IMR-90 (cell line): ENCODE results near the gene AGBL1. TPM values are rescaled to one million over a fixed set of nuclear protein-coding genes. Genes with fewer than 3 reads are reported as not detected.

Experiments used
- ATAC-seq: fragments of 200-7000 bp; cut with Tn5 transposase; 2 replicates; pipeline ENCODE4 v1.9.1; 2020; ENCODE audit warnings: low read depth, mild to moderate bottlenecking, moderate library complexity
- BruUV-seq: library from RNA; stranded (reverse); fragments of 400-500 nt; replicated peaks from 2 replicates; lab custom pipeline; 2021; lab: Mats Ljungman, UMichigan
- CTCF ChIA-PET: fragments of 300-600 bp; formaldehyde crosslinking; extraction: SDS; loops from one replicate; lab custom pipeline; 2021; ENCODE audit warnings: antibody characterized with exemption; lab: Yijun Ruan, JAX
- POLR2A ChIA-PET: fragments of 300-600 bp; sonication (Branson Sonifier 250); formaldehyde crosslinking; loops from one replicate; lab custom pipeline; 2022; ENCODE audit warnings: antibody characterized with exemption; ENCODE audit not compliant: unreplicated experiment; lab: Charles Lee
- DNase-seq: peaks from one replicate; pipeline ENCODE4 v3.0.0; 2013
- H2AFZ ChIP-seq: replicated peaks from 2 replicates; pipeline ENCODE3; 2013; ENCODE audit warnings: low read length, mild to moderate bottlenecking; ENCODE audit not compliant: poor library complexity
- H2AK5ac ChIP-seq: 2 replicates; pipeline ENCODE4 v1.6.1; 2013; ENCODE audit warnings: low read depth, low read length, inconsistent platforms
- H2AK9ac ChIP-seq: replicated peaks from 2 replicates; pipeline ENCODE3; 2013; ENCODE audit warnings: mild to moderate bottlenecking, low read depth, low read length, moderate library complexity; ENCODE audit not compliant: poor library complexity
- H2BK120ac ChIP-seq: 2 replicates; pipeline ENCODE4 v1.6.1; 2013; ENCODE audit warnings: low read depth, low read length, inconsistent platforms
- H2BK15ac ChIP-seq: 3 replicates; pipeline ENCODE4 v1.6.1; 2013; ENCODE audit warnings: low read depth, low read length, inconsistent platforms
- H2BK20ac ChIP-seq: 2 replicates; pipeline ENCODE4 v1.6.1; 2013; ENCODE audit warnings: low read depth, mild to moderate bottlenecking, inconsistent platforms, low read length, moderate library complexity
- H2BK5ac ChIP-seq: 2 replicates; pipeline ENCODE4 v1.6.1; 2013; ENCODE audit warnings: mild to moderate bottlenecking, low read depth, low read length, inconsistent platforms; ENCODE audit not compliant: poor library complexity, severe bottlenecking
- H3K14ac ChIP-seq: replicated peaks from 2 replicates; pipeline ENCODE4 v1.6.1; 2013; ENCODE audit warnings: low read depth, low read length, inconsistent platforms
- H3K18ac ChIP-seq: 2 replicates; pipeline ENCODE4 v1.6.1; 2013; ENCODE audit warnings: low read depth, low read length, control low read depth
- H3K23ac ChIP-seq: 2 replicates; pipeline ENCODE4 v1.6.1; 2013; ENCODE audit warnings: low read depth, low read length, inconsistent platforms
- H3K27ac ChIP-seq: 2 replicates; pipeline ENCODE4 v1.5.1; 2013; ENCODE audit warnings: mild to moderate bottlenecking, control low read depth, low read length; ENCODE audit not compliant: insufficient read depth
- H3K27me3 ChIP-seq: 2 replicates; pipeline ENCODE4 v1.6.1; 2013; ENCODE audit warnings: low read length; ENCODE audit not compliant: control insufficient read depth, insufficient read depth
- H3K36me3 ChIP-seq: 2 replicates; pipeline ENCODE4 v1.6.1; 2013; ENCODE audit warnings: low read length, mixed read lengths; ENCODE audit not compliant: control insufficient read depth, insufficient read depth
- H3K4ac ChIP-seq: 2 replicates; pipeline ENCODE4 v1.6.1; 2013; ENCODE audit warnings: low read depth, low read length, inconsistent platforms
- H3K4me1 ChIP-seq: 2 replicates; pipeline ENCODE4 v1.6.1; 2013; ENCODE audit warnings: low read length, mixed read lengths; ENCODE audit not compliant: control insufficient read depth, insufficient read depth
- H3K4me2 ChIP-seq: 2 replicates; pipeline ENCODE4 v1.6.1; 2013; ENCODE audit warnings: low read depth, mild to moderate bottlenecking, control low read depth, low read length, moderate library complexity
- H3K4me3 ChIP-seq: 2 replicates; pipeline ENCODE4 v1.5.1; 2013; ENCODE audit warnings: low read depth, mild to moderate bottlenecking, control low read depth, low read length, moderate library complexity; ENCODE audit not compliant: insufficient read depth
- H3K56ac ChIP-seq: 2 replicates; pipeline ENCODE4 v1.6.1; 2013; ENCODE audit warnings: low read length, inconsistent platforms; ENCODE audit not compliant: insufficient read depth; ENCODE audit errors: extremely low read depth
- H3K79me1 ChIP-seq, 2 experiments: 2 replicates each; pipeline ENCODE4 v1.6.1; 2013; ENCODE audit warnings: low read length in 2 of 2, inconsistent platforms in 1 of 2, low read depth in 1 of 2
- H3K9ac ChIP-seq: 2 replicates; pipeline ENCODE4 v1.6.1; 2013; ENCODE audit warnings: low read depth, low read length, control low read depth
- H3K9me1 ChIP-seq: 2 replicates; pipeline ENCODE4 v1.6.1; 2013; ENCODE audit warnings: low read length, inconsistent platforms; ENCODE audit not compliant: insufficient read depth
- H3K9me3 ChIP-seq: 2 replicates; pipeline ENCODE4 v1.6.1; 2013; ENCODE audit warnings: low read length; ENCODE audit not compliant: control insufficient read depth, insufficient read depth
- H4K20me1 ChIP-seq: 2 replicates; pipeline ENCODE4 v1.6.1; 2013; ENCODE audit warnings: low read length, inconsistent platforms; ENCODE audit not compliant: insufficient read depth
- H4K5ac ChIP-seq: 2 replicates; pipeline ENCODE4 v1.6.1; 2013; ENCODE audit warnings: mild to moderate bottlenecking, low read depth, low read length, control low read depth
- H4K8ac ChIP-seq, 2 experiments: 2 replicates each; pipeline ENCODE4 v1.6.1; 2013; ENCODE audit warnings: low read depth in 2 of 2, low read length in 2 of 2, control low read depth in 1 of 2, inconsistent platforms in 1 of 2
- H4K91ac ChIP-seq: 2 replicates; pipeline ENCODE4 v1.6.1; 2013; ENCODE audit warnings: low read depth, low read length, inconsistent platforms; ENCODE audit not compliant: insufficient read depth
- CEBPB ChIP-seq: IDR thresholded peaks from 2 replicates; pipeline ENCODE4 v1.6.1; 2012; ENCODE audit warnings: low read depth, low read length, improper control_type of control experiment
- MAZ ChIP-seq: IDR thresholded peaks from 2 replicates; pipeline ENCODE4 v1.6.1; 2012; ENCODE audit warnings: low read depth, mild to moderate bottlenecking, low read length, improper control_type of control experiment, moderate library complexity, borderline replicate concordance
- NFE2L2 ChIP-seq: fragments of 150-350 bp; IDR thresholded peaks from 2 replicates; pipeline ENCODE4 v1.6.1; 2016; ENCODE audit warnings: low read depth, mild to moderate bottlenecking, low read length
- WGBS, 2 experiments: methylation state at CpG; one replicate each; pipeline versions ENCODE4 v1.1.5 to v1.1.7; 2013; ENCODE audit warnings: missing lambda C conversion rate in 2 of 2; ENCODE audit not compliant: insufficient read length in 1 of 2; ENCODE audit errors: extremely low coverage in 2 of 2; 5-methylcytosine and 5-hydroxymethylcytosine counted together
- dilution Hi-C: fragments of 300-500 bp; cut with HindIII; formaldehyde crosslinking; loops from one replicate; pipeline ENCODE4 v1.14.3; 2018; ENCODE audit warnings: low sequenced_read_pairs; ENCODE audit not compliant: unreplicated experiment
- in situ Hi-C: fragments of 300-500 bp; cut with MboI; formaldehyde crosslinking; loops from 3 replicates; pipeline ENCODE4 v1.14.3; 2019; ENCODE audit warnings: low sequenced_read_pairs, inconsistent platforms, mixed read lengths
- intact Hi-C: fragments of 100-400 bp; cut with micrococcal nuclease; formaldehyde crosslinking; loops from 2 replicates; pipeline ENCODE4 v1.10.0; 2022
- polyA plus RNA-seq, 3 experiments: library from polyadenylated mRNA; depleted of rRNA; stranded (reverse); fragments of >200 nt; gene quantifications; 2 replicates each; pipeline ENCODE4 v1.2.3, GENCODE V29; 2012; ENCODE audit warnings: low replicate concordance in 1 of 3
- total RNA-seq: library from RNA; depleted of rRNA; stranded (reverse); fragments of >200 nt; gene quantifications from 2 replicates; pipeline ENCODE4 v1.2.3, GENCODE V29; 2012

Gene AGBL1
- total and polyA plus RNA-seq, 2 of the 4 experiments (the other 2 are of a cell fraction): not detected

GRCh38 chr15:86481720-86482119 lies 402.0 kb downstream of the AGBL1 start:
- no CpG with 5 or more reads among the region's 2 CpGs for WGBS, 2 experiments
- no peaks in the 10 kb centered on the region for H3K9me1 ChIP-seq
- in situ Hi-C loops: no loop called here
- H2AK5ac ChIP-seq: no peak overlapping the region
- no peak overlapping the region for H2BK5ac ChIP-seq
- H2AK9ac ChIP-seq: no peak overlapping the region
- no peak overlapping the region for H4K5ac ChIP-seq
- no peak for TF ChIP-seq CEBPB
- TF ChIP-seq NFE2L2: no peak
- TF ChIP-seq MAZ: no peak
- DNase-seq (no peak), ATAC-seq (no peak)
- no peak overlapping the region for H3K18ac ChIP-seq
- no peak overlapping the region for H2BK15ac ChIP-seq
- intact Hi-C loops: no loop called here
- H2AFZ ChIP-seq: no peak overlapping the region
- no peak overlapping the region for H3K56ac ChIP-seq
- no peaks in the 10 kb centered on the region for H4K20me1 ChIP-seq
- no peak overlapping the region for H3K4ac ChIP-seq
- no peak overlapping the region for H2BK20ac ChIP-seq
- no peak overlapping the region for H3K4me2 ChIP-seq
- no peak overlapping the region for H3K14ac ChIP-seq
- peaks cover 8% of the 10 kb centered on the region for H3K9me3 ChIP-seq
- dilution Hi-C loops: no loop called here
- H3K27me3 ChIP-seq: no peaks in the 10 kb centered on the region
- H3K23ac ChIP-seq: no peak overlapping the region
- no peak overlapping the region for H3K27ac ChIP-seq
- no peaks in the 10 kb centered on the region for H3K36me3 ChIP-seq
- ChIA-PET CTCF (no interaction called here), POLR2A (no interaction called here)
- H3K4me1 ChIP-seq: no peaks in the 10 kb centered on the region
- H3K4me3 ChIP-seq: no peak overlapping the region
- no TSS peak for BruUV-seq
- H4K91ac ChIP-seq: no peak overlapping the region
- H4K8ac ChIP-seq: no peak overlapping the region
- H3K79me1 ChIP-seq: no peaks in the 10 kb centered on the region
- H3K9ac ChIP-seq: no peak overlapping the region
- no peak overlapping the region for H2BK120ac ChIP-seq
